ENCODE measurements around the gene MKS1. TPM values are rescaled to one million over a fixed set of nuclear protein-coding genes. Genes with fewer than 3 reads are reported as not detected.

Gene MKS1
- total and polyA plus RNA-seq, 2 donors (not counting 3 experiments of a cell fraction or from before 2014, with no cell fraction given), result 12.2 to 13.2 TPM

GRCh38 chr17:58205936-58206335 lies 13.1 kb downstream of the MKS1 start:
- TF ChIP-seq JUN (IDR thresholded peaks at IDR 0.05; ENCODE audit: borderline replicate concordance, insufficient read depth, insufficient read length, low read depth) (no peak), MYC (IDR thresholded peaks at IDR 0.05; ENCODE audit: low read depth, low read length) (no peak), GATA2 (IDR thresholded peaks at IDR 0.05; ENCODE audit: insufficient read depth, insufficient read length, low read depth, low read length) (no peak), FOS (IDR thresholded peaks at IDR 0.05; ENCODE audit: borderline replicate concordance, insufficient read depth, low read length) (no peak), POLR2AphosphoS5 (IDR thresholded peaks at IDR 0.05; ENCODE audit: insufficient read depth, low read depth, low read length) (no peak)
- BruUV-seq (replicated peaks), result no TSS peak
- Histone ChIP-seq H3K79me2 (ENCODE audit: control insufficient read depth, insufficient read depth, low read length) (no peaks in the 10 kb centered on the region), H3K9me1 (replicated peaks; ENCODE audit: control insufficient read depth, extremely low read depth, insufficient read depth, low read length) (no peaks in the 10 kb centered on the region), H3K27me3 (ENCODE audit: control insufficient read depth in 2 of 2, insufficient read depth in 2 of 2, low read length in 2 of 2) (no peaks in the 10 kb centered on the region), H3K9me3 (replicated peaks; ENCODE audit: control insufficient read depth, insufficient read depth, low read length) (no peaks in the 10 kb centered on the region), H3K27ac (ENCODE audit: insufficient read depth, low read depth, low read length) (no peak overlapping the region), H3K36me3 (ENCODE audit: control insufficient read depth in 2 of 2, extremely low read depth in 1 of 2, insufficient read depth in 2 of 2, low read length in 2 of 2) (peaks cover 0 to 6% of the 10 kb centered on the region in 2 experiments), H2AFZ (ENCODE audit: low read depth, low read length) (no peak overlapping the region), H3K4me2 (ENCODE audit: insufficient read depth, low read length) (no peak overlapping the region), H3K4me3 (replicated peaks in 1 of 3; ENCODE audit: insufficient read depth in 1 of 3, low read depth in 1 of 3, low read length in 3 of 3) (no peak overlapping the region), H4K20me1 (replicated peaks; ENCODE audit: control insufficient read depth, extremely low read depth, insufficient read depth, low read length) (no peaks in the 10 kb centered on the region), H3K4me1 (ENCODE audit: control insufficient read depth, extremely low read depth, insufficient read depth, low read length) (no peaks in the 10 kb centered on the region), H3K9ac (replicated peaks; ENCODE audit: extremely low read depth, insufficient read depth, low read length) (no peak overlapping the region)
- dilution Hi-C loops (cut with MboI; ENCODE audit: extremely low pct_ligation_motif_present, low sequenced_read_pairs), result no loop called here
- FAIRE-seq (no peak), DNase-seq (ENCODE audit: low read depth, low spot score) (no peak)
- ChIA-PET POLR2A (no interaction called here), CTCF (interaction anchor here (0.8 kb wide), 1 partner anchor 13 kb away, joined by 3 read pairs; no protein-coding TSS in a partner anchor)
- intact Hi-C loops (cut with micrococcal nuclease), result no loop called here

DNA sequence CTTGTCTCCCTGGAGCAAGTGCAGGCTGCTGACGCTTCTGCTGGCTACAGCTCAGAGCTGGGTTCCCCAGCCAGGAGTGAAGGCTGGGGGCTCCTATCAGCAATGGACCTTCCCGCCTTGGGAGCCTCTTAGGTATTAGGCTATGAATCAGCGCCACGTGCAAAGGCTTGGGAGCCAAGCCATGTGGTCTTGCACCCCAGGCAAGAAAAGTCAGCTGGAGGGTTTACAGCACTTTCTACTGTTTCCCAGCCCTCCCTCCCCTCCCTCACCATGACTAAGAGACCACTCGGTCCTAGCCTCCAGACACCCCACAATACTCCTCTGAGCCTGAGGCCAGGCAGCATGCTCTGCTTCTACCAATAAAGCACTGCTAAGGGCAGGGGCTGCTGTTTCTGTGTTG lies 14.3 kb downstream of the MKS1 start:
- CTCF ChIA-PET, result interaction anchor here (0.6 kb wide), 1 partner anchor 114 kb away, joined by 3 read pairs; no protein-coding TSS in a partner anchor
- intact Hi-C loops (cut with micrococcal nuclease), result loop anchor here (5.0 kb wide), 1 partner anchor 43 kb away; no protein-coding TSS in a partner anchor

More for the DNA sequence above, 14.3 kb downstream of the MKS1 start:
- FAIRE-seq, result no peak
- H4K20me1 ChIP-seq (replicated peaks; ENCODE audit: control insufficient read depth, extremely low read depth, insufficient read depth, low read length), result no peaks in the 10 kb centered on the region
- no peak overlapping the region for H3K4me2 ChIP-seq (ENCODE audit: insufficient read depth, low read length)
- H3K27ac ChIP-seq (ENCODE audit: insufficient read depth, low read depth, low read length), result no peak overlapping the region
- peaks cover 0 to 6% of the 10 kb centered on the region in 2 experiments for H3K36me3 ChIP-seq (ENCODE audit: control insufficient read depth in 2 of 2, extremely low read depth in 1 of 2, insufficient read depth in 2 of 2, low read length in 2 of 2)
- no peaks in the 10 kb centered on the region for H3K4me1 ChIP-seq (ENCODE audit: control insufficient read depth, extremely low read depth, insufficient read depth, low read length)
- DNase-seq (ENCODE audit: low read depth, low spot score), result no peak
- H3K79me2 ChIP-seq (ENCODE audit: control insufficient read depth, insufficient read depth, low read length), result no peaks in the 10 kb centered on the region
- peaks cover 0 to 3% of the 10 kb centered on the region in 2 experiments for H3K27me3 ChIP-seq (ENCODE audit: control insufficient read depth in 2 of 2, insufficient read depth in 2 of 2, low read length in 2 of 2)
- no TSS peak for BruUV-seq (replicated peaks)
- no peaks in the 10 kb centered on the region for H3K9me1 ChIP-seq (replicated peaks; ENCODE audit: control insufficient read depth, extremely low read depth, insufficient read depth, low read length)
- dilution Hi-C loops (cut with MboI; ENCODE audit: extremely low pct_ligation_motif_present, low sequenced_read_pairs), result no loop called here
- no peaks in the 10 kb centered on the region for H3K9me3 ChIP-seq (replicated peaks; ENCODE audit: control insufficient read depth, insufficient read depth, low read length)
- H3K9ac ChIP-seq (replicated peaks; ENCODE audit: extremely low read depth, insufficient read depth, low read length), result no peak overlapping the region
- no peak overlapping the region for H2AFZ ChIP-seq (ENCODE audit: low read depth, low read length)
- POLR2A ChIA-PET, result no interaction called here
- TF ChIP-seq POLR2AphosphoS5 (IDR thresholded peaks at IDR 0.05; ENCODE audit: insufficient read depth, low read depth, low read length), result no peak
- TF ChIP-seq JUN (IDR thresholded peaks at IDR 0.05; ENCODE audit: borderline replicate concordance, insufficient read depth, insufficient read length, low read depth), result no peak
- no peak for TF ChIP-seq POLR2A (IDR thresholded peaks at IDR 0.05; ENCODE audit: low read depth, low read length)
- no peak for TF ChIP-seq GATA2 (IDR thresholded peaks at IDR 0.05; ENCODE audit: insufficient read depth, insufficient read length, low read depth, low read length)
- TF ChIP-seq, protein P1, sequence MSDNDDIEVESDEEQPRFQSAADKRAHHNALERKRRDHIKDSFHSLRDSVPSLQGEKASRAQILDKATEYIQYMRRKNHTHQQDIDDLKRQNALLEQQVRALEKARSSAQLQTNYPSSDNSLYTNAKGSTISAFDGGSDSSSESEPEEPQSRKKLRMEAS (IDR thresholded peaks at IDR 0.05; ENCODE audit: insufficient read depth, insufficient read length), result no peak
- TF ChIP-seq MYC (IDR thresholded peaks at IDR 0.05; ENCODE audit: low read depth, low read length), result no peak
- H3K4me3 ChIP-seq (replicated peaks in 1 of 3; ENCODE audit: insufficient read depth in 1 of 3, low read depth in 1 of 3, low read length in 3 of 3), result no peak overlapping the region
